HepG2 (cell line): Measurements from ENCODE around the gene CTNNA2. TPM values are rescaled to one million over a fixed set of nuclear protein-coding genes. Genes with fewer than 3 reads are reported as not detected.
A peak's percentile ranks its signal among the peaks of the same experiment; 100 is the strongest.

Experiments
- BCL3 ChIP-seq: sonication (generic); formaldehyde crosslinking; IDR thresholded peaks from 2 replicates; pipeline ENCODE4 v1.5.1; 2020; ENCODE audit warnings: mild to moderate bottlenecking, missing genetic modification reagents, moderate library complexity
- BCLAF1 ChIP-seq: fragments of 450-650 bp; IDR thresholded peaks from 2 replicates; pipeline ENCODE4 v1.6.1; 2017; ENCODE audit warnings: mild to moderate bottlenecking
- CEBPB ChIP-seq: IDR thresholded peaks from 2 replicates; pipeline ENCODE4 v1.6.1; 2011; ENCODE audit warnings: low read depth, low read length, improper control_type of control experiment, borderline replicate concordance
- CHD4 ChIP-seq: fragments of 200-600 bp; sonication (generic); IDR thresholded peaks from 2 replicates; pipeline ENCODE4 v1.7.0; 2017; ENCODE audit warnings: mild to moderate bottlenecking, low read length, borderline replicate concordance
- NFE2L2 ChIP-seq: fragments of 150-350 bp; IDR thresholded peaks from 2 replicates; pipeline ENCODE4 v1.6.1; 2014; ENCODE audit warnings: low read length
- RBAK ChIP-seq: sonication (generic); formaldehyde crosslinking; IDR thresholded peaks from 2 replicates; pipeline ENCODE4 v1.5.1; 2020; ENCODE audit warnings: mild to moderate bottlenecking, missing genetic modification reagents
- SP2 ChIP-seq: sonication (generic); formaldehyde crosslinking; IDR thresholded peaks from 2 replicates; pipeline ENCODE4 v1.5.1; 2020; ENCODE audit warnings: mild to moderate bottlenecking, missing genetic modification reagents
- SPEN ChIP-seq: sonication (generic); formaldehyde crosslinking; IDR thresholded peaks from 2 replicates; pipeline ENCODE4 v1.5.1; 2020; ENCODE audit warnings: low read depth, mild to moderate bottlenecking, missing genetic modification reagents
- ZNF512 ChIP-seq: sonication (generic); formaldehyde crosslinking; IDR thresholded peaks from 2 replicates; pipeline ENCODE4 v1.4.0; 2020; ENCODE audit warnings: mild to moderate bottlenecking, missing genetic modification reagents
- polyA plus RNA-seq, 8 experiments: library from polyadenylated mRNA; depleted of rRNA in 3 of 8; stranded (reverse) in 7 of 8; unstranded in 1 of 8; fragments of >200 nt; fragmentation: Illumina TruSeq in 4 of 8; extraction: Trizol in 4 of 8; gene quantifications; 2 replicates each; pipeline versions ENCODE4 v1.2.1 to v1.2.3, GENCODE V29; 2011 to 2016; ENCODE audit warnings: low read depth in 4 of 8, missing spikeins in 1 of 8, mixed read lengths in 1 of 8; ENCODE audit not compliant: insufficient read depth in 1 of 8
- total RNA-seq, 5 experiments: library from RNA; depleted of rRNA; stranded (reverse); fragments of >200 nt; fragmentation: Illumina TruSeq; extraction: Trizol; gene quantifications; 2 replicates each; pipeline ENCODE4 v1.2.3, GENCODE V29; 2016; ENCODE audit warnings: low read depth in 1 of 5
- TF ChIP-seq, protein P1 (sequence below): sonication (generic); formaldehyde crosslinking; IDR thresholded peaks from 2 replicates; pipeline ENCODE4 v1.4.0; 2020; ENCODE audit warnings: missing genetic modification reagents, mild to moderate bottlenecking, borderline replicate concordance
- TF ChIP-seq, protein P2 (sequence below): sonication (generic); formaldehyde crosslinking; IDR thresholded peaks from 2 replicates; pipeline ENCODE4 v1.4.0; 2020; ENCODE audit warnings: mild to moderate bottlenecking, low read depth, missing genetic modification reagents

CTNNA2 gene
- total and polyA plus RNA-seq, 2 of the 13 experiments (the other 11 are each of a cell fraction or from before 2014, with no cell fraction given): not detected

DNA sequence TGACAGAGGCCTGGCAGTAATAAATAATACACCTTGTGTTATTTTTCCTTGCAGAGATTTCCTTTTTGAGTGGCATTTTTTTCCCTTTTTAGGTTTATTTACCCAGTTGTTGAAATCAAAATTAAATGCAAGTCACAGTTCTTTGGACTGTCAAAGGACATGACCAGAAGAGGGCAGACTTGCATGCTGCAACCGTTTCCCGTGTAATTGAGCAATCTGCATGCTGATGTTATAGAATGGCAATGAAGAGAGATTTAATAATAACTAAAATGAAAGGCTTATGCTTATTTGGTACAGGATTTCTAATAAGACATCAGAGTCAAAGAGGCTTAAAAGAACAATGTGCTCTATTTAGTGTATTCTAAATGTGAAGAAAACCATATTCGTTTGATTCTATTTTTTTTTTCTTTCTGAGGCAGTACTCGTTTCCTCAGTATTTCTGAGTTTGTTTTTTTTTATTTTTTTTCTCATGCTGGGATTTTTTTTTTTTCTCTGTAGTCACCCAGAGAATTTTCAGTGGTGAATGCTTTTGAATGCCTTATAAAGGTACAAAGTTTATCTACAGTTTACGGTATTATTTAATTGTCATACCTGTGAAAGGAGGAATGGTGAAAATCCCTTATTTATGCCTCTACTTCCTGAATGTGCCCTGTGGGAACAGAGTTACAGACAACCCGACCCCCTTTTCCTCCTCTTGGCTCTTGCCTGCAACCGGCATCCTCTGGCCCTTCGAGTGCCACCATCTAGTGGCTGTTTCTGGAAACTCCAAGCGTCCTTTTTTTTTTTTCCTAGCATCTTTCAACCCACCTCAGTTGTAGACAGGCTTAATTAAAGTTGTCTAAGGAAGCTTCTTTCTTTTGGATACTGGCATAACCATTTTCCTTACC is 423.2 kb downstream of the CTNNA2 start (continued):
- TF ChIP-seq, protein P1, sequence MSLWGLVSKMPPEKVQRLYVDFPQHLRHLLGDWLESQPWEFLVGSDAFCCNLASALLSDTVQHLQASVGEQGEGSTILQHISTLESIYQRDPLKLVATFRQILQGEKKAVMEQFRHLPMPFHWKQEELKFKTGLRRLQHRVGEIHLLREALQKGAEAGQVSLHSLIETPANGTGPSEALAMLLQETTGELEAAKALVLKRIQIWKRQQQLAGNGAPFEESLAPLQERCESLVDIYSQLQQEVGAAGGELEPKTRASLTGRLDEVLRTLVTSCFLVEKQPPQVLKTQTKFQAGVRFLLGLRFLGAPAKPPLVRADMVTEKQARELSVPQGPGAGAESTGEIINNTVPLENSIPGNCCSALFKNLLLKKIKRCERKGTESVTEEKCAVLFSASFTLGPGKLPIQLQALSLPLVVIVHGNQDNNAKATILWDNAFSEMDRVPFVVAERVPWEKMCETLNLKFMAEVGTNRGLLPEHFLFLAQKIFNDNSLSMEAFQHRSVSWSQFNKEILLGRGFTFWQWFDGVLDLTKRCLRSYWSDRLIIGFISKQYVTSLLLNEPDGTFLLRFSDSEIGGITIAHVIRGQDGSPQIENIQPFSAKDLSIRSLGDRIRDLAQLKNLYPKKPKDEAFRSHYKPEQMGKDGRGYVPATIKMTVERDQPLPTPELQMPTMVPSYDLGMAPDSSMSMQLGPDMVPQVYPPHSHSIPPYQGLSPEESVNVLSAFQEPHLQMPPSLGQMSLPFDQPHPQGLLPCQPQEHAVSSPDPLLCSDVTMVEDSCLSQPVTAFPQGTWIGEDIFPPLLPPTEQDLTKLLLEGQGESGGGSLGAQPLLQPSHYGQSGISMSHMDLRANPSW (CRISPR knock-in tag): no peak
- peak; percentile 58; the same call in 1 of the 2 replicates for TF ChIP-seq CHD4
- TF ChIP-seq SP2: no peak
- TF ChIP-seq, protein P2, sequence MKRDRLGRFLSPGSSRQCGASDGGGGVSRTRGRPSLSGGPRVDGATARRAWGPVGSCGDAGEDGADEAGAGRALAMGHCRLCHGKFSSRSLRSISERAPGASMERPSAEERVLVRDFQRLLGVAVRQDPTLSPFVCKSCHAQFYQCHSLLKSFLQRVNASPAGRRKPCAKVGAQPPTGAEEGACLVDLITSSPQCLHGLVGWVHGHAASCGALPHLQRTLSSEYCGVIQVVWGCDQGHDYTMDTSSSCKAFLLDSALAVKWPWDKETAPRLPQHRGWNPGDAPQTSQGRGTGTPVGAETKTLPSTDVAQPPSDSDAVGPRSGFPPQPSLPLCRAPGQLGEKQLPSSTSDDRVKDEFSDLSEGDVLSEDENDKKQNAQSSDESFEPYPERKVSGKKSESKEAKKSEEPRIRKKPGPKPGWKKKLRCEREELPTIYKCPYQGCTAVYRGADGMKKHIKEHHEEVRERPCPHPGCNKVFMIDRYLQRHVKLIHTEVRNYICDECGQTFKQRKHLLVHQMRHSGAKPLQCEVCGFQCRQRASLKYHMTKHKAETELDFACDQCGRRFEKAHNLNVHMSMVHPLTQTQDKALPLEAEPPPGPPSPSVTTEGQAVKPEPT: no peak
- TF ChIP-seq BCLAF1: no peak
- peak; percentile 88 for TF ChIP-seq ZNF512 (CRISPR knock-in tag)
- no peak for TF ChIP-seq BCL3 (CRISPR knock-in tag)
- no peak for TF ChIP-seq RBAK
- no peak for TF ChIP-seq SPEN (CRISPR knock-in tag)
- peak; percentile 82 for TF ChIP-seq NFE2L2
- TF ChIP-seq CEBPB: peak; percentile 95
